Hypothalamus (tissue), 51 donors: ENCODE measurements around the gene CFAP141.
A peak's percentile ranks its signal among the peaks of the same experiment; 100 is the strongest.

Experiments
- DNase-seq, 51 donors: peaks; one replicate each; lab custom pipeline; 2025; lab: John Stamatoyannopoulos, UW

CFAP141 gene

GRCh38 chr1:154174654-154175053, 31.5 kb downstream of the CFAP141 start:
- no peak for DNase-seq

- no peak for DNase-seq
These were observed 34.3 kb downstream of the CFAP141 start for GRCh38 chr1:154171880-154172279.

- DNase-seq = no peak
These were observed 34.9 kb downstream of the CFAP141 start for GRCh38 chr1:154171223-154171583.

- peak in 2 of 51 donors; percentile 14 to 25 for DNase-seq
These were observed 35.4 kb downstream of the CFAP141 start for GRCh38 chr1:154170547-154171222.

GRCh38 chr1:154167461-154167860, 38.7 kb downstream of the CFAP141 start:
- DNase-seq = no peak

GRCh38 chr1:154166207-154166606, 39.9 kb downstream of the CFAP141 start:
- no peak for DNase-seq

- DNase-seq = no peak
These were observed 46.6 kb downstream of the CFAP141 start for GRCh38 chr1:154159554-154159953.

- no peak for DNase-seq
These were observed 47.6 kb downstream of the CFAP141 start for GRCh38 chr1:154158307-154159125.

- DNase-seq = no peak
These were observed 48.4 kb downstream of the CFAP141 start for GRCh38 chr1:154157520-154158306.

GRCh38 chr1:154155251-154155650, 50.9 kb downstream of the CFAP141 start:
- peak in 2 of 51 donors; percentile 0 for DNase-seq

GRCh38 chr1:154154534-154155191, 51.5 kb downstream of the CFAP141 start, which contains the start of gene NUP210L:
TSS of gene NUP210L (minus strand) at chr1:154155073.
- DNase-seq = peak in 9 of 51 donors; percentile 5 to 89 (median 11)

GRCh38 chr1:154154053-154154452, 52.1 kb downstream of the CFAP141 start:
- DNase-seq = no peak

- no peak for DNase-seq
These were observed 54.8 kb downstream of the CFAP141 start for GRCh38 chr1:154151311-154151710.
